H9 (cell line): ENCODE results near the gene CXCL8. TPM values are rescaled to one million over a fixed set of nuclear protein-coding genes. Genes with fewer than 3 reads are reported as not detected.

Experiments used
- DNase-seq: peaks from one replicate; pipeline ENCODE4 v3.0.0-alpha.2; 2017
- H2AFZ ChIP-seq: one replicate; pipeline ENCODE4 v1.6.1; 2013; ENCODE audit warnings: mild to moderate bottlenecking, low read length, control low read depth, moderate library complexity
- H2AK5ac ChIP-seq: 2 replicates; pipeline ENCODE4 v1.6.1; 2013; ENCODE audit warnings: low read length, control low read depth, mixed read lengths; ENCODE audit not compliant: insufficient read length
- H2BK120ac ChIP-seq: one replicate; pipeline ENCODE4 v1.6.1; 2013; ENCODE audit warnings: low read depth, mild to moderate bottlenecking, low read length, control low read depth, inconsistent platforms; ENCODE audit not compliant: poor library complexity, severe bottlenecking
- H2BK12ac ChIP-seq: 2 replicates; pipeline ENCODE4 v1.6.1; 2013; ENCODE audit warnings: low read length, control low read depth, mixed read lengths, low read depth; ENCODE audit not compliant: insufficient read length
- H2BK15ac ChIP-seq: 2 replicates; pipeline ENCODE4 v1.6.1; 2013; ENCODE audit warnings: low read depth, low read length, control low read depth
- H2BK20ac ChIP-seq: one replicate; pipeline ENCODE4 v1.6.1; 2013; ENCODE audit warnings: low read depth, mild to moderate bottlenecking, low read length, control low read depth, inconsistent platforms; ENCODE audit not compliant: poor library complexity, severe bottlenecking
- H2BK5ac ChIP-seq: 2 replicates; pipeline ENCODE4 v1.6.1; 2013; ENCODE audit warnings: low read length, control low read depth, mixed read lengths; ENCODE audit not compliant: insufficient read length
- H3K14ac ChIP-seq: 2 replicates; pipeline ENCODE4 v1.6.1; 2013; ENCODE audit warnings: low read length, control low read depth; ENCODE audit not compliant: insufficient read depth
- H3K18ac ChIP-seq: 2 replicates; pipeline ENCODE4 v1.6.1; 2013; ENCODE audit warnings: low read depth, mild to moderate bottlenecking, mixed read lengths, low read length, control low read depth; ENCODE audit not compliant: insufficient read length
- H3K23ac ChIP-seq: 2 replicates; pipeline ENCODE4 v1.6.1; 2013; ENCODE audit warnings: low read length, control low read depth, mixed read lengths, low read depth; ENCODE audit not compliant: insufficient read length
- H3K23me2 ChIP-seq: 2 replicates; pipeline ENCODE4 v1.6.1; 2013; ENCODE audit warnings: low read depth, mild to moderate bottlenecking, mixed read lengths, low read length, control low read depth; ENCODE audit not compliant: insufficient read length, poor library complexity, severe bottlenecking
- H3K27ac ChIP-seq: 2 replicates; pipeline ENCODE4 v1.5.1; 2013; ENCODE audit warnings: low read length, control low read depth, mixed read lengths, low read depth; ENCODE audit not compliant: insufficient read length
- H3K27me3 ChIP-seq: 2 replicates; pipeline ENCODE4 v1.6.1; 2013; ENCODE audit warnings: low read length, control low read depth, inconsistent platforms; ENCODE audit not compliant: insufficient read depth
- H3K4ac ChIP-seq: 2 replicates; pipeline ENCODE4 v1.6.1; 2013; ENCODE audit warnings: low read depth, mild to moderate bottlenecking, control low read depth, inconsistent platforms, low read length, moderate library complexity
- H3K4me1 ChIP-seq: 2 replicates; pipeline ENCODE4 v1.6.1; 2013; ENCODE audit warnings: low read length, control low read depth, inconsistent platforms; ENCODE audit not compliant: insufficient read depth
- H3K4me2 ChIP-seq: 2 replicates; pipeline ENCODE4 v1.6.1; 2013; ENCODE audit warnings: low read length, control low read depth, mixed read lengths; ENCODE audit not compliant: insufficient read length, insufficient read depth
- H3K56ac ChIP-seq: 2 replicates; pipeline ENCODE4 v1.6.1; 2013; ENCODE audit warnings: low read depth, mild to moderate bottlenecking, mixed read lengths, low read length, control low read depth; ENCODE audit not compliant: insufficient read length
- H3K79me1 ChIP-seq: 2 replicates; pipeline ENCODE4 v1.6.1; 2013; ENCODE audit warnings: low read depth, mild to moderate bottlenecking, moderate library complexity, low read length, control low read depth, inconsistent platforms; ENCODE audit not compliant: insufficient read depth, poor library complexity, severe bottlenecking
- H3K79me2 ChIP-seq: 2 replicates; pipeline ENCODE4 v1.6.1; 2013; ENCODE audit warnings: low read length, control low read depth, inconsistent platforms; ENCODE audit not compliant: insufficient read depth
- H3K9ac ChIP-seq: 2 replicates; pipeline ENCODE4 v1.6.1; 2013; ENCODE audit warnings: low read length, control low read depth, mixed read lengths; ENCODE audit not compliant: insufficient read length; ENCODE audit errors: extremely low read depth
- H3K9me3 ChIP-seq: one replicate; pipeline ENCODE4 v1.6.1; 2013; ENCODE audit warnings: low read depth, low read length, inconsistent platforms; ENCODE audit not compliant: control insufficient read depth
- H3T11ph ChIP-seq: one replicate; pipeline ENCODE4 v1.6.1; 2013; ENCODE audit warnings: mild to moderate bottlenecking, low read length, control low read depth, inconsistent platforms
- H4K20me1 ChIP-seq: one replicate; pipeline ENCODE4 v1.6.1; 2013; ENCODE audit not compliant: control insufficient read depth, insufficient read length, insufficient read depth
- H4K5ac ChIP-seq: 2 replicates; pipeline ENCODE4 v1.6.1; 2013; ENCODE audit warnings: low read depth, mild to moderate bottlenecking, mixed read lengths, low read length, control low read depth; ENCODE audit not compliant: insufficient read length
- H4K8ac ChIP-seq: replicated peaks from 2 replicates; pipeline ENCODE4 v1.6.1; 2013; ENCODE audit warnings: low read length, control low read depth, mixed read lengths, low read depth; ENCODE audit not compliant: insufficient read length
- H4K91ac ChIP-seq: 2 replicates; pipeline ENCODE4 v1.6.1; 2013; ENCODE audit warnings: low read depth, mild to moderate bottlenecking, moderate library complexity, mixed read lengths, low read length, control low read depth; ENCODE audit not compliant: insufficient read length
- H3K27ac Mint-ChIP-seq, 3 experiments: 2 replicates in 2 of 3; 3 replicates in 1 of 3; pipeline ENCODE4 v1.8.0; 2020 to 2021; ENCODE audit warnings: mixed read lengths in 3 of 3, mild to moderate bottlenecking in 1 of 3, moderate library complexity in 1 of 3
- H3K27me3 Mint-ChIP-seq: 2 replicates; pipeline ENCODE4 v1.8.0; 2021; ENCODE audit warnings: low read depth, mild to moderate bottlenecking, moderate library complexity, mixed read lengths
- H3K36me3 Mint-ChIP-seq, 3 experiments: 2 replicates in 2 of 3; 3 replicates in 1 of 3; pipeline ENCODE4 v1.8.0; 2020 to 2021; ENCODE audit warnings: low read depth in 3 of 3, mixed read lengths in 3 of 3; ENCODE audit not compliant: insufficient read depth in 1 of 3
- H3K4me1 Mint-ChIP-seq, 2 experiments: 2 replicates each; pipeline ENCODE4 v1.8.0; 2020; ENCODE audit warnings: mixed read lengths in 2 of 2
- H3K4me3 Mint-ChIP-seq, 2 experiments: 2 replicates in 1 of 2; 3 replicates in 1 of 2; pipeline ENCODE4 v1.8.0; 2020 to 2021; ENCODE audit warnings: mild to moderate bottlenecking in 2 of 2, mixed read lengths in 2 of 2, moderate library complexity in 1 of 2
- H3K9me3 Mint-ChIP-seq, 2 experiments: 2 replicates in 1 of 2; 3 replicates in 1 of 2; pipeline ENCODE4 v1.8.0; 2020; ENCODE audit warnings: mild to moderate bottlenecking in 2 of 2, mixed read lengths in 2 of 2, moderate library complexity in 1 of 2
- CTCF ChIP-seq: fragments of 200-600 bp; sonication (generic); conservative IDR thresholded peaks from 3 replicates; pipeline ENCODE4 v1.8.0; 2021; ENCODE audit warnings: antibody characterized with exemption, mild to moderate bottlenecking
- WGBS: extraction: QIAGEN DNeasy Blood & Tissue Kit; methylation state at CpG from one replicate; pipeline ENCODE4 v1.1.7; 2013; ENCODE audit warnings: missing lambda C conversion rate, low lambda C conversion rate, mixed read lengths; ENCODE audit not compliant: insufficient read length; ENCODE audit errors: extremely low coverage; 5-methylcytosine and 5-hydroxymethylcytosine counted together
- total RNA-seq: library from RNA; stranded (reverse); gene quantifications from 2 replicates; pipeline ENCODE4 v1.2.1, GENCODE V29; 2021

CXCL8 gene
- total RNA-seq, 1 experiment from 2014 or later = not detected

- no peak overlapping the region for H3K14ac ChIP-seq
- no peak overlapping the region for H2BK15ac ChIP-seq
- no peak overlapping the region for H4K8ac ChIP-seq
- no peak overlapping the region for H3K4me3 Mint-ChIP-seq
- TF ChIP-seq CTCF = no peak
- H3K79me1 ChIP-seq = no peaks in the 10 kb centered on the region
- no peaks in the 10 kb centered on the region for H3K4me1 ChIP-seq
- no peaks in the 10 kb centered on the region for H3K36me3 Mint-ChIP-seq
- no peaks in the 10 kb centered on the region for H3K4me1 Mint-ChIP-seq
- no peak overlapping the region for H2BK5ac ChIP-seq
- no peaks in the 10 kb centered on the region for H4K20me1 ChIP-seq
- no peak overlapping the region for H3K9ac ChIP-seq
- no peak overlapping the region for H2AFZ ChIP-seq
- H2BK12ac ChIP-seq = no peak overlapping the region
- H3K79me2 ChIP-seq = no peaks in the 10 kb centered on the region
- H3K27me3 Mint-ChIP-seq = no peaks in the 10 kb centered on the region
- no peaks in the 10 kb centered on the region for H3K23me2 ChIP-seq
- no peak overlapping the region for H3K23ac ChIP-seq
- no peak overlapping the region for H3T11ph ChIP-seq
- no peak overlapping the region for H3K4ac ChIP-seq
- no peak overlapping the region for H3K4me2 ChIP-seq
- H2AK5ac ChIP-seq = no peak overlapping the region
- H3K9me3 ChIP-seq = no peaks in the 10 kb centered on the region
- H4K91ac ChIP-seq = no peak overlapping the region
- no peak overlapping the region for H3K27ac ChIP-seq
- no peak overlapping the region for H2BK120ac ChIP-seq
- no CpG with 5 or more reads among the region's 2 CpGs for WGBS
- no peak overlapping the region for H3K18ac ChIP-seq
- H3K27me3 ChIP-seq = no peaks in the 10 kb centered on the region
- no peak overlapping the region for H2BK20ac ChIP-seq
- no peak overlapping the region for H3K56ac ChIP-seq
- H3K9me3 Mint-ChIP-seq = no peaks in the 10 kb centered on the region; a peak in 1 of 5 replicates
- H4K5ac ChIP-seq = no peak overlapping the region
- H3K27ac Mint-ChIP-seq = no peak overlapping the region
- DNase-seq = no peak
Observed at GRCh38 chr4:73692701-73693100, 47.7 kb upstream of the CXCL8 start.
